Right lobe of liver (tissue), 4 donors: ENCODE data around the gene SASH1.

ENCODE experiments used
- POLR2A ChIP-seq: fragments of 450-650 bp; IDR thresholded peaks from one replicate; pipeline ENCODE4 v1.6.1; 2017; ENCODE audit warnings: antibody characterized with exemption, mild to moderate bottlenecking
- TF ChIP-seq, protein P1 (sequence below), 4 donors: fragments of 200-600 bp in 3 of 4; fragments of 450-650 bp in 1 of 4; IDR thresholded peaks; one replicate each; pipeline versions ENCODE4 v1.5.1 to v1.8.0; 2016 to 2022; ENCODE audit warnings: antibody characterized with exemption in 4 of 4, mild to moderate bottlenecking in 2 of 4
- donor health status: DM: no; HTN: no; CAD: no.
- donor health status: DM: no; HTN: no; CAD: no.
- donor health status: DM: no; HTN: yes; CAD: no.

DNA sequence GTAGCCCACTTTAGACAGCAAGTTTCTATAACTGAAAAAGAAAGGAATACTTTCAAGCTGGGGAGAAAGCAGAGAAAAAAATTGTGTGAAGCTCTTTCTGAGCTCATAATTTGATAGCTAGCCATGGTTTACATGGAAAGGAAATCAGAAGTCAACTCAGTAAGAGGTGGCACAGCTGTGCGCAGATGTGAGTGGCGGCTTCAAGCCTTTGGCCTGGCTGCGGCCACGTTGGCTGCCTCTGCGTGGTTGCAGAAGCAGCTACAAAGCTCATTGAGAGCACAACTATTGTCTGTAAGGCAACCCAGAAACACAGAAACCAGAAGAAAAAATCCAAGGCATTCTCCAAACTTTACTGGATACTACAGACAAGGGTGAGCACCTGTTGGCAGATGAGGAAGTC, 136.9 kb downstream of the SASH1 start:
- TF ChIP-seq, protein P1, sequence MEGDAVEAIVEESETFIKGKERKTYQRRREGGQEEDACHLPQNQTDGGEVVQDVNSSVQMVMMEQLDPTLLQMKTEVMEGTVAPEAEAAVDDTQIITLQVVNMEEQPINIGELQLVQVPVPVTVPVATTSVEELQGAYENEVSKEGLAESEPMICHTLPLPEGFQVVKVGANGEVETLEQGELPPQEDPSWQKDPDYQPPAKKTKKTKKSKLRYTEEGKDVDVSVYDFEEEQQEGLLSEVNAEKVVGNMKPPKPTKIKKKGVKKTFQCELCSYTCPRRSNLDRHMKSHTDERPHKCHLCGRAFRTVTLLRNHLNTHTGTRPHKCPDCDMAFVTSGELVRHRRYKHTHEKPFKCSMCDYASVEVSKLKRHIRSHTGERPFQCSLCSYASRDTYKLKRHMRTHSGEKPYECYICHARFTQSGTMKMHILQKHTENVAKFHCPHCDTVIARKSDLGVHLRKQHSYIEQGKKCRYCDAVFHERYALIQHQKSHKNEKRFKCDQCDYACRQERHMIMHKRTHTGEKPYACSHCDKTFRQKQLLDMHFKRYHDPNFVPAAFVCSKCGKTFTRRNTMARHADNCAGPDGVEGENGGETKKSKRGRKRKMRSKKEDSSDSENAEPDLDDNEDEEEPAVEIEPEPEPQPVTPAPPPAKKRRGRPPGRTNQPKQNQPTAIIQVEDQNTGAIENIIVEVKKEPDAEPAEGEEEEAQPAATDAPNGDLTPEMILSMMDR (IDR thresholded peaks at IDR 0.05) = no peak
- no peak for TF ChIP-seq POLR2A
